HG03520 (cell line): ENCODE data around the gene MYBPHL.
"Not testable (repeated sequence)": the region's sequence is repeated elsewhere in the genome, so short reads cannot be mapped to it uniquely, and the experiment has no call there.

Source experiments
- ATAC-seq: cut with Tn5 transposase; IDR thresholded peaks from one replicate; pipeline ENCODE4 v1.9.1; 2021; ENCODE audit warnings: mild to moderate bottlenecking, moderate library complexity; ENCODE audit not compliant: unreplicated experiment

Gene MYBPHL

DNA sequence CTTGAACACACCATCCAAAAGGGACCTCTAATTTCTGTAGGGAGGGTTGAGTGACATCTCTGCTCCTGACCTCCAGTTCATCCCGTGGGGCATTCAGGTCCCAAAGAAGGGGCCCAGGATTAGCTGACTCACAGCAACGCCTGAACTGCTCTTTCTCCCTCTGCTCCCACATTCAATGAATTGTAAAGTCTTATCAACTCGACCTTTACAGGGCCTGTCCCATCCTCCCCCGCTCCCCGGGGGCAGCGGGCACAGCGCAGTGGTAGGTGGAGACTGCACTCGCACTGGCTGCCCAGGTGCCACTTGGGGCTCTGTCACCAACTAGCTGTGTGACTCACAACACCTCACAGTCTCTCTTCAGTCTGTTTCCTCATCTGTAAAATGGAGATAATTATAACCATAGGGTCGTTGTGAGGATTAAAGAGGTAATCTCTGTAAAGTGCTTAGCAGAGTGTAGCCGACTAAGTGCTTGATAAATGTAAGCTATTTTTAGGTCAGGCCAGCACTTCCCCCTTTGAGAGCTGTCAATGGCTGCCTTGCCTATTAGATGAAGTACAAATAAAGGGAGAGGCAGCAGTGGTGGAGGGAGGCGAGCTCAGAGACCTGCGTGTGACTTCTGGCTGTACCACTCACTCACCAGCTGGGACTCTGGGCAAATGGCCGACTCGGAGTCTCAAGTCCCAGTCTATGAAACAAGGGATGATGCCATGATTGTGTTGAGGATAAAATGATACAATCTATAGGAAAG lies 637 bp upstream of the MYBPHL start:
- no peak for ATAC-seq

DNA sequence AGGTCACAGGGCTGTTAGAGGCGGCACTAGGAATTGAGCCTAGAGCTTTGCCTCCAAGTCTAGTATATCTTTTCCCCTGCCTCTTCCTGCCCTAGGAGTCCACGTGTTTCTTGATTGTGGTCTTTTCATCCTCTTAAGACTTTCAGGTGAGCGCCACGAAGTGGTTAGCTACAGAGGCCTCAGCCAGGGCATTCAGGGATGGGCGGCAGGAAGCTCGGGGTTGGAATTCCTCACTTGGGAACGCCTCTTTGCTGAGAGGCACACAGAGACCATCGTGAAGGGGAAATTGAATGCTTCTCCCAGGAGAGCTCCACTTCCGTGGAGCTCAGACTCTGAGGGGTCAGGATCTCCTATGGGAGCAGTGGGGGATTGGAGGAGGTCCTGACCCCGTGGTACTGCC lies 820 bp downstream of the MYBPHL start:
- ATAC-seq: not testable (repeated sequence)

DNA sequence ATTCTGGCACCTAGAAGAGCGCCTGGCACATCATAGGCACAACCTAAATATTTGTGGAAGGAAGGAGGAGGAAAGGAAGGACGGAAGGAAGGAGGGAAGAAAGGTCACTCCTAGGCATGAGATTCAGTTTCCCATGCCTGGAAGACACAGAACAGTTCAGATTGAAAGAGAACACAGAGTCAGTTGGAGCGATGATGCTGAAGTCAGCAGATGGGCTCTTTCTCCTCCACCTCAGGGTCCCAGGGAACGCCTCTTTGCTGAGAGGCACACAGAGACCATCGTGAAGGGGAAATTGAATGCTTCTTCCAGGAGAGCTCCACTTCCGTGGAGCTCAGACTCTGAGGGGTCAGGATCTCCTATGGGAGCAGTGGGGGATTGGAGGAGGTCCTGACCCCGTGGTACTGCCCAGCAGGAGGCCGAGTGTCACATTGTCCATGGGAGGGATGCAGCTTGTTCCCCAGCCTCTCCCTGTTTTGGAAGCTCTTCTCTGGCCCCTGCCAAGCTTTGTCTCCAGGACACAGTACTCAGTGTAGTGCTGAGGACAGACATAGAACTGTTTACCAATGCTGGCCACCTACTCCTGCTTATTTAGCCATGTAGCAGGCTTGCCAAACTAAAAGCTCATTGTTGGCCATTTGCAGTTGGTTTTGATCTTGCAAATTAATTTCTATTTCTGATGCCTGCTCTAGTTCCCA lies 2.4 kb downstream of the MYBPHL start:
- ATAC-seq: no peak

DNA sequence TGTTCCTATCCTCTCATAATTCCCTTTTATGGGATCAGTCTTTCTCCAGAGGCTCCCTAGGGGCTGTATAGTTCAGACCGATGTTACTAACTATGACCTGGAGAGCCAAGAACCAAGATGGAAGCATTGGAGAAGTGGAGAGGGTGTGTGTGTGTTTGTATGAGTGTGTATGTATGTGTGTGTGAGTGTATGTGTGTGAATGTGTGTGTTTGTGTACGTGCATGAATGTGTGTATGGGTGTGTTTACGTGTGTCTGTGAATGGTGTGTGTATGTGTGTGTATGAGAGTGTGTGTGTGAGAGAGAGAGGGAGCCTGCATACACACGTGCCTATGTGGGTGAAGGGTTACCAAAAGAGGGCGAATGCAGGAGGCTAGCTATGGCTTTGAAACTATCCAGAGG lies 4.9 kb downstream of the MYBPHL start:
- no peak for ATAC-seq

DNA sequence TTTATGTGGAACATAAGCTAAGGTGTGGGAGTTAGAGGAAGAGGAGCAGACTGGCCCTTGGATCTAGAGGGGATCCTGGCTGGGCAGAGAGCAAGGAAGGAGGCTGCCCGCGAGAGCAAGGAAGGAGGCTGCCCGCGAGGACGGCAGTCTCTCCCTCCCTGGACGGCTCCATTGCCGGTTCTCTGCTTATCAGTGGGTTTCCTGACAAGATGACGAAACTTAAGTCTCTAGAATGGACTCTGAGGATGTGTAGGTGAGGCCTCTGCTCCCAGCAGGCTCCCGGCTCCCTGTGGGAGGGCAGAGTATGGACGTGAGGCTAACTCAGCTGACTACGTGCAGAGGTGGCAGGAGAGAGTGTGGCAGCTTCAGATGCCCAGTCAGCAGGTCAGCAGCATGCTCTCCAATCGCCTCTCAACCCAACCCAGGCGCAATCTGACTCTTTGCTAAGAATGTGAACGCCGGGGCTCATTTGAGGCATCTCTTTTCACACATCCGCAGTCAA lies 6.1 kb downstream of the MYBPHL start:
- no peak for ATAC-seq

DNA sequence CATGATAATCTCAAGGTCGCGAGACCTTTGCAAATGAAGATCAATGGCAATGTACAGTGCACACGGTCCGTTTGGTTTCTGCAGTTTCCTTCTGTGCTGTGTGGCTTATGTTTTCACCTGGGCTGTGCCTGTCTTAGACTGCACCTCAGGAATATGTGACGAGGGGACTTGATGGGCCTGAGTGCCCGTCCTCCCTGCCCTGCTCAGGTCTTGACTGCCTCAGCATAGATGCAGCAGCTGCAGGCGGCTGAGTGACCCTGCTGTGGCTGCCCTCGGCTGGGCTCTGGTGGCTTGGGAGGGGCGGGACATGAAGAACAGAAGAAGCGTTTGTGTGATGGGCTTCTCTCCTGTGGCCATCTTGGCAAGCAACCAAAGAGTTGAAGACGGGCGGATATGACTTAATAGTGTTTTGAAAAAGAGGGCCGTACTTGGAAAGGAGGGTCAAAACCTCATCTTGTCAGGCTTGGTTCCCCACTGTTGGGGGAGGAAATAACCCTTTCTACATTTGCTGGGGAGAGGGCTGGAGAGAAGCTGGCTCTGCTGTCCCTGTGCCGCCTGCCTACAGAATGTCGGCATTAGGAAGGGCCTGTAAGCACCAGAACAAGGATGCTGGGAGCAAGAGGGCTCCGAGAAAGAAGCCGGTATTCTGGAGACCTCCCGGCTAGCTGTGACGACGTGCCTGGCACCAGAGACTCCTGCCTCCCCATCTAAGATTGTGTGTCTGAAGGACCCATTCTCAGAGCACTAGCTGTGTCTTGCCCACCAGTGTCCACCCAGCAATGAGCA lies 7.1 kb downstream of the MYBPHL start:
- ATAC-seq: no peak

DNA sequence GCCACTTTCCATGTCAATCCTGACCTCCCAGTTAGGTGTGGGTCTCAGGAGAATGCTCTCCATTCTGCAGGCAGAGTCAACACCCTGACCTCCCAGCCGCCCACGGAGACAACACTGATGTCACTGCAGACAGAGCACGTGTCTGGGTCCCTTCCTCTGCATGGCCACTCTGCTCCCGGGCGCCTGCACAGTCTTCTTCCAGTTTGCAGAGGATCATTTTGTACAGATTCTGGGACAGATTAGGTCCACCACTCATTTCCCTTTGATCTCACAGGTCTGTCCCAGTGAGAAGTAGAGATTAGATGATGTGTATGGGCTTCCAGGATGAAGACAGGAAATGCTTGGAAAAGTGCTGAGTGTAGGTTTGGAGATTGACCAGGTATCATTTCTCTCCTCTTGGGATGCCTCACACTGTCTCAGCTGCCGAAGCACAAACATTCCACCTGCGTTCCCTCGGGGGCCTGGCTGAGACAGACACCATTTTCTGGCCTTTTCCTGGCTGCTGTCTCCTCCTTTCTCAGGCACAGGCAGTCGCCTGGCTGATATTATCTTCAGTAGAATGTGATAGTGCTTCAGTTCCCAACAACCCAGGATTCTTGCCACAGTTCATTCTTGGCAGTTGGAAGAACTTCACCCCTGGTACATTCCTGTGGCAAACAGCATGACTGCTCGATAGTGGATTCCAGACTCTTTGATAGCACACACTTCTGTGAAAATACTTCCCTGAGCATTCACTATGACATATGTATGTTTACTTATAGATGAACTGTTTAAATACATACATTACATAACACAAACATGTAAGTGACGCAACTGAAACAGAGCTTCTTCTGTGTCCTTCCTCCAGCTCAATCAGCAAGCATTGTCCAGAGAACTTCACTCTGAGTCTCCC lies 7.9 kb downstream of the MYBPHL start:
- no peak for ATAC-seq

DNA sequence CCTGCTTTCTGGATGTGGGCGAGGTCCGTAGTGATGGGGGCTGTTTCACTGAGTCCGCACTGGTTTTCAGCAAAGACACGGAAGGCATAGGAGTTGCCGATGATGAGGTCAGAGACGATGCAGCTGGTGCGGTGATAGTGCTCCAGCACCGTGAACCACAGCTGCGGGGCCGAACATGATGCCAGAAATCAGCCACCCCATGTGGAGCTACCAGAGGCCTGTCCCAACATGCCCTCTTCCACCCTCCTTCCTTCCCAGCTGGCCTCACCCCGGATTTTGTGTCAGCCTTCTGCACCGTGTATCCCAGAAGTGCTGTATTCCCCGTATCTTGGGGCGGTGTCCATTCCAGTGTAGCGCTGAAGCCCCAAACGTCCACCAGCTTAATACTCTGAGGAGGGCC lies 10.0 kb downstream of the MYBPHL start:
- ATAC-seq: no peak

DNA sequence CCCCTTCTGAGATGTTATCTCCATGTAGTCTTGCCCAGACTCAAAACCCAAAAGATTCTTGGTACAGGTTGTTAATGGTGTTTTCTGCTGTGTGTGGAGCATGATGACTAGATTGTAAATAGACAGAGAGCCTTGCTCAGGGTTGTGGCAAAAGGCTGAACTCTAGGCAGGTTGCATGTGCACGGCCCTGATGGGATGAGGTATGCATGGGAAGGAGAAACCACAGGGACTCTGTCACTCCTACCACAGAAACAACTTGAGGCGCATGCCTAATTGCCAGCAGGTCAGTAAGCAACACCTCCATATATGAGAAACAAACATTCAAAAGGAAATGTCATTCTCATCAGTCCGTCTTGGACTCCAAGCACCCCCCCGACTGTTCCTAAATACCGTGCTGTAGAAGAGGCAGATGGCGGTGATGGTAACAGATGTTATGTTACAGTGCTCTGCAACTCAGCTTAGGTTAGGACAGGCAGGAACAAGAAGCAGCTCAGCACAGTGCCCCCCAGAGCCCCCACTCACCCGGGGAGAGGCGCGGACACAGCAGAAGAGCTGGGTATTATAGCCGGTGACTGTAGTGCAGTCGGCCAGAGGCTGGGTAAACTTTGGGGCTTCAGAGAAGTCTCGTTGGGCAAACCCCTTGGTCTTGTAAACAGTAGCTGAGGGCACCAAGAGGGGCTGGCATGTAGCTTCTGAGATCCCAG lies 10.9 kb downstream of the MYBPHL start:
- no peak for ATAC-seq

DNA sequence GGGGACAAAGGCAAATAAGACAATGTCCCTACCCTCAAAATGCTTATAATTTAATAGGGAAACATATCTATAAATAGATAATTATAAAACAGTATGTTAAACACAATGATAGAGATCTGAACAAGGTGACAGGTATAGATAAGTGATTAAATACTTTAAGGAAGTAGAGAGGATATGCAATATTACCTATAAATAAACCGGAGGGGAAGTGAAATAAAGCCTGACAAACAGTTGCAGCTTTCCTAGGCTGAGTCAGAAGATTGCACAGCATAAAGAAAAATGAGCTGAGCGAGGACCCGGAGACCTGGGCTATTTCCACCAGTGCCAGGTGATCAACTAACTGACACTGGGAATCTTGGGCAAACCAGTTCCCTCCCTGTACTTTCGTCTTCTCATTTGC lies 12.3 kb downstream of the MYBPHL start:
- no peak for ATAC-seq

DNA sequence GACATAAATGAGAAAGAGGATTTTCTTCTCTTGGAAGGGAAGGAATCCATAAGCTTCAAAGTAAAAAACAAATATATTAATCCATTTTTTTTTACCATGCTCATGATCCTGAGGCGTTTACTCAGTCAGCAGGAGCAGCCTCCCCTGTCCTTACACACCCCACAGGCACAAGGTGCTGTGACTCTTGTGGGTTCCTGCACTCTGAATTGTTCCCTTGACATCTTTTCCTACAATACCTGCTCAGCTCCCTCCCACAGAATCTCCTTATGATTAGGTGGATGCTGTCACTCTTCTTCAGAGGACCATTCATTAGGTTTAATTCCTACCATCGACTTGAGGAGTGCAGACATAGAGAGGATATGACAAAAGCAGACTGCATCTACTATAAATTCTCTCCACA lies 13.8 kb downstream of the MYBPHL start:
- no peak for ATAC-seq

DNA sequence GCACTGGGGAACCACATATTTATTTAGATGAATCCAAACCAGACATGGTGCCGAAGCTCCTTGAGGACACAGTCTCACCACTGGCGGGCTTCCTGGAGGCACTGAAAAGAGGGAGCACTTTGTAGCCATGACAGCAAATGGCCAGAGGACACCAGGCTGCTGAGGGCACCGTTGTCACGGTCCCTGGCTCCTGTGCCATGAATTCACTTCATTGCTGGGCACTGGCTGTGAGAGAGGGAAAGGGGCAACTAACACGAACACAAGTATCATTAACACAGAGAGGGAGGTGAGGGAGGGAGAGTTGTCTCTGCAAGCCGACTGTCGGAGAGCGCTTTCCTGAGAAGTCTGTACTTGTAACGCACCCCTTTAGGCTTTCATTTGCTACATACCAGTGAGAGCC lies 14.4 kb downstream of the MYBPHL start:
- ATAC-seq: no peak

DNA sequence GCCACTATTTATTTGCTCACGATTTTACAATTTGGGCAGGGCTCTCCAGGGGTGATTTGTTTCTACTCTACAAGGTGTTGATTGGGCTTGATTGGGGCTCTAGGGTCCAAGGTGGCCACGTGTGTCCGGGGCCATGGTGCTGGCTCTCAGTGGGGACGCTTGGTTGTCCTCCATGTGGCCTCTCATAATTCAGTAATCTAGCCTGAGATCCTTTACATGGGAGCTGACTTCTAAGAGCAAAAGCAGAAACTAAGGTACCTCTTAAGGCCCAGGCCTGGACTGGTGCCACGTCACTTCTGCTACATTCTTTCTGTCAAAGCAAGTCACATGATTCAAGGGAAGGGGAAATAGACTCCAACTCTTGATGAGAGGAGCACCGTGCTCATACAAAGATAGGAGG lies 15.8 kb downstream of the MYBPHL start:
- no peak for ATAC-seq

DNA sequence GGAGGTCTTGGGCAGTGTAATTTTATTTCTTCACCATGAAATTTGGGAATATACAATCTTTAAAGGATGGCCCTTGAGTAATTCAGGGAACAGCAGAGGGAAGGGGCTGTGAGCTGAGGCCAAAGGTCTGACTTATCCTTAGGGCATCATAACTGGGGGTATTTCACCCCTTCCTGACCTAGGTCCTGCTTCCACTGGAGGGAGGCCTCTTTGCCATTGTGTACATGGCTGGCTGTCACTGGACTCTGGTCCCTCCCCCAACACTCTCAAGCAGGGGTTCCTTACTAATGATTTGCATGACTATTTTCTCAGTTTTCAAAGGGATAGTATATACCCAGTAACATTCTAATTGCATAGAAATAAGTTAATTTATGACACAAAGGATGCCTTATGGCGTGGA lies 16.7 kb downstream of the MYBPHL start:
- no peak for ATAC-seq

DNA sequence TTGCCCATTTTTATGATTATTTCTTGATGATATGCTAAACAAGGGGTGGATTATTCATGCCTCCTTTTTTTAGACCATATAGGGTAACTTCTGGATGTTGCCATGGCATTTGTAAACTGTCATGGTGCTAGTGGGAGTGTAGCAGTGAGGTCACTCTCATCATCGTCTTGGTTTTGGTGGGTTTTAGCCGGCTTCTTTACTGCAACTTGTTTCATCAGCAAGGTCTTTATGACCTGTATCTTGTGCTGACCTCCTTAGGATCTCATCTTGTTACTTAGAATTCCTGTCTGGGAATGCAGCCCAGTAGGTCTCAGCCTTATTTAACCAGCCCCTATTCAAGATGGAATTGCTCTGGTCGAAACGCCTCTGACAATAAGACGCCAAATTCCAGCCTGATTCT lies 20.0 kb downstream of the MYBPHL start:
- not testable (repeated sequence) for ATAC-seq

DNA sequence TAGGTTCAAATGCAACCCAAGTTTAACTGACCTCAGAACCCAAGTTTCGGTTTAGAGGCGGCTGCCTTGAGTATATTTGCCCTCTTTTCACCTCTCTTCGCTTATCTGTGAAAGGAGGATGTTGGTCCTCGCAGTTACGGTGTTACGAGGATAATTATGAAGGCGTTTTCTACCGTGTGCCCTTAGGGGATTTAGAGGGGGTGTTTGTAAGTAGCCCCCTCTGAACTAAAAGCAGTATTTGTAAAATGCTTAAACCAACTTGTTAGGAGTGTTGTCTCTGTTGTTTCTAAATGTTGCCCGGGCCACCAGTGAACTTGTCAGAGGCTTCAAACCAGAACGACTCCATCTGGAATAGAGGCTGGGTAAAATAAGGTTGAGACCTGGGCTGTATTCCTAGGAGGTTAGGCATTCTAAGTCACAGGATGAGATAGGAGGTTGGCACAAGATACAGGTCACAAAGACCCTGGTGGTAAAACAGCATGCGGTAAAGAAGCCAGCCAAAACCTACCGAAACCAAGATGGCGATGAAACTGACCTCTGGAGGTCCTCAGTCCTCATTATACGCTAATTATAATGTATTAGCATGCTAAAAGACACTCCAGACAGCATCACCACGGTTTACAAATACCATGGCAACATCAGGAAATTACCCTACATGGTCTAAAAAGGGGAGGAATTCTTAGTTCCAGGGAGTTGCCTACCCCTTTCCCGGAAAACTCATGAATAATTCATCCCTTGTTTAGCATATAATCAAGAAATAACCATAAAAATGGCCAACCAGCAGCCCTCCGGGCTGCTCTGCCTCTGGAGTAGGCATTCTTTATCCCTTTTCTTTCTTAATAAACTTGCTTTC lies 22.8 kb downstream of the MYBPHL start:
- ATAC-seq: peak; percentile 21

DNA sequence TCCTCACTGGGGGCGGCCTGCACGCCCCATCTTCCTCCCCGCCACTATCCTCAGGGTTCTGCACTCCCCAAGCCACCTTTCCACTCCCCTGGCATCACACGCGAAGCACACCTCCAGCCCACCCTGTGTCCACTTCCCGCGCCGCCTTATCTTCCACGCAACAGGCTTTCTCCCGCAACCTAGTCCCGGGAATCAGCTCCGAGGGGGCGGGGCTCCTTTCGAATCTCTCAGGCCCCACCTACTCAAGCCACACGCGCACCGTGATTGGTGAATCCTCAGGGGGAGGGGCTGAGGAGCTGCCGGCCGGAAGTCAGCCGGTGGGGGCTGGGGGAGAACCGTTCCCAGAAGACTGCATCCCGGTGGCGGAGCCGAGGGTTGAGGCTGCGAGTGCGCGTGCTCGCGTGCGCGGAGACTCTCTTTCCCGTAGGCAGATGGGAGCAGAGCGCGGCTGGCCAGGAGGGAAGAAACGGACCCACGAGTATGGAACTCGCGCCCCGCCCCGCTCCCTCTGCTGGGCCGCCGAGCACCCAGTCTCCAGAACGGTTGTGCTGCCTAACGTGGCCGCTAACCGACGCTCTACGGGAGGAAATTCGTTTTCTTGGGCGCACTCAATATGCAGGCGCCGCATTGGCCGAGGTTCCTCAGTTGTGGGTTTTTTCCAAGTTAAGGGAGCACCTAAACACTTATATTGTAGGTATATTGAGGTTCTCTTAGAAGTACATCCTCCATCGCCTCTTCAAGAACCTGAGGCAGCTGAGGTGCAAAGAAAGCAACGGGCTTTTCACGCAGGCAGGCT lies 23.7 kb downstream of the MYBPHL start, which contains the start of gene PSRC1:
Gene PSRC1, minus strand, starts transcription at position 194 of the 796 bp plus-strand sequence.
- ATAC-seq: peak; percentile 86

DNA sequence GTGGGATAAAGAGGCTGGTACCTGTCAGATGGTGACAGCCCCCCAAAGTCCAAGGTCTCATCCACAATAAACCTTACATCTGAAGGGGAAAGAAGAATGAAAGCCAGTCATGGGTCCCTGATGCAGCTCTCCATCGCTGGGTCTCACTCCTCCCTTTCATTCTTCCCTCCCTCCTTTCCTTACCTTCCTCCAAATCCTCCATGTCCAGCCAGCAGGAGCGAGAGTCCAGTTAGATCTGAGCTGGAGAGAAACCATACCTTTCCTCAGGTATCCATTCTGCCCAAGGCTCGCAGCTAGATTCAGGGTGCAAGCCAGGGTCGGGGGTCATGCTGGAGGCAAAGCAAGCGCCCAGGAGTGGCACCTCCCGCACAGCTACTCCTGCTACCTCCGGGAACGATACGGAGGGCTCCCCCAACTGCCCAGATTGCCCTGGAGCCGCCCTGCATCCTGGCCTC lies 24.3 kb downstream of the MYBPHL start:
- ATAC-seq: no peak
